ENCODE measurements around the gene YBEY.
"Not testable (repeated sequence)": the region's sequence is repeated elsewhere in the genome, so short reads cannot be mapped to it uniquely, and the experiment has no call there.

YBEY gene

GRCh38 chr21:46285761-46286647 lies at the start of gene YBEY:
Gene YBEY (plus strand): TSS chr21:46286342. CDS start chr21:46286914, 572 bp downstream.
- DNase-seq (ENCODE audit: low spot score) = peak; percentile 90

- DNase-seq (ENCODE audit: low spot score) = no peak
Observed at GRCh38 chr21:46237474-46237873, 48.7 kb upstream of the YBEY start.

GRCh38 chr21:46239817-46240325 lies 46.3 kb upstream of the YBEY start:
- DNase-seq (ENCODE audit: low spot score) = no peak

- not testable (repeated sequence) for DNase-seq (ENCODE audit: low spot score)
Observed at GRCh38 chr21:46241577-46241976, 44.6 kb upstream of the YBEY start.

- DNase-seq (ENCODE audit: low spot score) = no peak
Observed at GRCh38 chr21:46243325-46243724, 42.8 kb upstream of the YBEY start.

- DNase-seq (ENCODE audit: low spot score) = no peak
Observed at GRCh38 chr21:46243960-46244361, 42.2 kb upstream of the YBEY start.

GRCh38 chr21:46244602-46245001 lies 41.5 kb upstream of the YBEY start:
- no peak for DNase-seq (ENCODE audit: low spot score)

- DNase-seq (ENCODE audit: low spot score) = no peak
Observed at GRCh38 chr21:46245213-46245915, 40.8 kb upstream of the YBEY start.

GRCh38 chr21:46246345-46246744 lies 39.8 kb upstream of the YBEY start:
- no peak for DNase-seq (ENCODE audit: low spot score)

GRCh38 chr21:46247699-46248421 lies 38.3 kb upstream of the YBEY start:
- no peak for DNase-seq (ENCODE audit: low spot score)

GRCh38 chr21:46248422-46248782 lies 37.7 kb upstream of the YBEY start:
- no peak for DNase-seq (ENCODE audit: low spot score)

GRCh38 chr21:46248827-46249226 lies 37.3 kb upstream of the YBEY start:
- DNase-seq (ENCODE audit: low spot score) = no peak

- DNase-seq (ENCODE audit: low spot score) = no peak
Observed at GRCh38 chr21:46250146-46250725, 35.9 kb upstream of the YBEY start.

- no peak for DNase-seq (ENCODE audit: low spot score)
Observed at GRCh38 chr21:46252840-46253239, 33.3 kb upstream of the YBEY start.

- DNase-seq (ENCODE audit: low spot score) = no peak
Observed at GRCh38 chr21:46253610-46254124, 32.5 kb upstream of the YBEY start.

- no peak for DNase-seq (ENCODE audit: low spot score)
Observed at GRCh38 chr21:46254208-46254975, 31.8 kb upstream of the YBEY start.

- no peak for DNase-seq (ENCODE audit: low spot score)
Observed at GRCh38 chr21:46255166-46255565, 31.0 kb upstream of the YBEY start.

- no peak for DNase-seq (ENCODE audit: low spot score)
Observed at GRCh38 chr21:46255758-46256337, 30.3 kb upstream of the YBEY start.

GRCh38 chr21:46256501-46256994 lies 29.6 kb upstream of the YBEY start:
- DNase-seq (ENCODE audit: low spot score) = no peak

- no peak for DNase-seq (ENCODE audit: low spot score)
Observed at GRCh38 chr21:46264046-46264689, 22.0 kb upstream of the YBEY start.
